ENCODE results near the gene RPL27A. TPM values are rescaled to one million over a fixed set of nuclear protein-coding genes. Genes with fewer than 3 reads are reported as not detected.

RPL27A gene
- total RNA-seq, 4 donors from 2014 or later = 921 to 1,566 (median 1,106) TPM

DNA sequence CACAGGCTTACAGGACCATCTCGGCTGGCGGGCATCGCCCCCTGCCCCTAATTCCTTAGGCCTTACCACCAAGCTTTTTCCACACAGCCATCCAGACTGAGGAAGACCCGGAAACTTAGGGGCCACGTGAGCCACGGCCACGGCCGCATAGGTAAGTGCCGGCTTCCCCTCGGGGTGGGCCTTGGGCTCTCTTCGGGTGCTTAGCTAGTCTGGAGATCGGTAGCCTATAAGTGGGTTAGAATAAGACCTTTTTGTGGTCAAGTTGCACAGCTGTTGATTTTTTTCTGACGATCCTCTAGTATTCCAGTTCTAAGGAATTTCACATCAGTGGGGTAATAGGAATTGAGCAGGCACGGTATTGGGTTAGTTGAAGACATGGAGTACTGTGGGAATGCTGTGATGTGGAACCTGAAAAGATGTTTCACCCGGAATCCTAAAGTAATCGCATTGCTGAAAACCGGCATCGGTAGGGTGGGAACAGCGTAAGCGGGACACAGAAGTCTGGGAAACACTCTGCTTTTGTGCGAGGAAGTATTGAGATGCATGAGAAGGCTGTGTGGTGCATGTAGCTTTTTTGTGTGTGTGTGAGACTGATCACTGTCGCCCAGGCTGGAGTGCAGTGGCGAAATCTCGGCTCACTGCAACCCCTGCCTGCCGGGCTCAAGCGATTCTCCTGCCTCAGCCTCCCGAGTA lies 669 bp downstream of the RPL27A start:
- peaks cover 17 to 52% (median 24%) of the 10 kb centered on the region in 3 donors for H3K36me3 ChIP-seq
- peaks cover 11 to 58% (median 27%) of the 10 kb centered on the region in 3 donors for H3K4me1 ChIP-seq
- 1 to 4% methylated on average over 8 to 19 of the region's 27 CpGs for WGBS, 2 donors
- H3K9me3 ChIP-seq = no peaks in the 10 kb centered on the region
- no peak for DNase-seq
- peak overlapping the region; percentile 61 to 97 (median 79) for H3K4me3 ChIP-seq
- intact Hi-C loops (cut with DNase I) = no loop called here
- no peak for TF ChIP-seq POLR2A (IDR thresholded peaks at IDR 0.05)
- TF ChIP-seq, protein P1, sequence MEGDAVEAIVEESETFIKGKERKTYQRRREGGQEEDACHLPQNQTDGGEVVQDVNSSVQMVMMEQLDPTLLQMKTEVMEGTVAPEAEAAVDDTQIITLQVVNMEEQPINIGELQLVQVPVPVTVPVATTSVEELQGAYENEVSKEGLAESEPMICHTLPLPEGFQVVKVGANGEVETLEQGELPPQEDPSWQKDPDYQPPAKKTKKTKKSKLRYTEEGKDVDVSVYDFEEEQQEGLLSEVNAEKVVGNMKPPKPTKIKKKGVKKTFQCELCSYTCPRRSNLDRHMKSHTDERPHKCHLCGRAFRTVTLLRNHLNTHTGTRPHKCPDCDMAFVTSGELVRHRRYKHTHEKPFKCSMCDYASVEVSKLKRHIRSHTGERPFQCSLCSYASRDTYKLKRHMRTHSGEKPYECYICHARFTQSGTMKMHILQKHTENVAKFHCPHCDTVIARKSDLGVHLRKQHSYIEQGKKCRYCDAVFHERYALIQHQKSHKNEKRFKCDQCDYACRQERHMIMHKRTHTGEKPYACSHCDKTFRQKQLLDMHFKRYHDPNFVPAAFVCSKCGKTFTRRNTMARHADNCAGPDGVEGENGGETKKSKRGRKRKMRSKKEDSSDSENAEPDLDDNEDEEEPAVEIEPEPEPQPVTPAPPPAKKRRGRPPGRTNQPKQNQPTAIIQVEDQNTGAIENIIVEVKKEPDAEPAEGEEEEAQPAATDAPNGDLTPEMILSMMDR (IDR thresholded peaks at IDR 0.05) = no peak
- no peaks in the 10 kb centered on the region for H3K27me3 ChIP-seq
- peak overlapping the region; percentile 96 to 99 (median 98) for H3K27ac ChIP-seq

DNA sequence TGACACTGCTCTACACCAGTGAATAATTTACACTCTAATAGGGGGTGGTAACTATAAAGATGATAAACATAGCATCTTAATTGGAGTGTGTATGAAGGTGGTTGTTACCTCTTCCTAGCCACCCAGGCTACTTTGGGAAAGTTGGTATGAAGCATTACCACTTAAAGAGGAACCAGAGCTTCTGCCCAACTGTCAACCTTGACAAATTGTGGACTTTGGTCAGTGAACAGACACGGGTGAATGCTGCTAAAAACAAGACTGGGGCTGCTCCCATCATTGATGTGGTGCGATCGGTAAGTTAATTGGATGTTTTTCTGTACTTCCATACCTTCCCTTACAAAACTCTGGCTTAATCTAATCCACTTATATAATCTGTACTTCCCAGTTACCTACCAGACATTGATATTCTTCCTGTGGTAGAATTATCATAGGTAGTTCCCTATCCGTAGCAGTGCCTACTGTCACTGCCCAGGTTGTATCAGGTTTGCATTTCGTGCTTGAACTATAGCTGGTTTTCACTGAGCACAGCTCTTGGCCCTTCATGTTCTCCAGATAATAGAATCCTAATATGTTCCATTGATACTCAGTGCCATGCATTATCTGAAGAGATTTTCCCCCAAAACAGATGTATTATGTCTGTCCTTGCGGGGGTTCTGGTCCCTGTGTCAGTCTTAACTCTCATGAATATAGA lies 2.2 kb downstream of the RPL27A start:
- DNase-seq = no peak
- H3K4me3 ChIP-seq = peak overlapping the region in 3 of 4 donors; percentile 61 to 97 (median 74)
- H3K4me1 ChIP-seq = peaks cover 14 to 69% (median 33%) of the 10 kb centered on the region in 3 donors
- intact Hi-C loops (cut with DNase I) = no loop called here
- no peaks in the 10 kb centered on the region for H3K9me3 ChIP-seq
- WGBS, 2 donors = 57 to 70% methylated on average over 6 of the region's 6 CpGs
- peak overlapping the region; percentile 96 to 99 (median 98) for H3K27ac ChIP-seq
- H3K36me3 ChIP-seq = peaks cover 17 to 39% (median 24%) of the 10 kb centered on the region in 3 donors
- TF ChIP-seq, protein P1 (IDR thresholded peaks at IDR 0.05) = no peak
- no peak for TF ChIP-seq POLR2A (IDR thresholded peaks at IDR 0.05)
- no peaks in the 10 kb centered on the region for H3K27me3 ChIP-seq

- peaks cover 17 to 42% (median 24%) of the 10 kb centered on the region in 3 donors for H3K36me3 ChIP-seq
- TF ChIP-seq, protein P1 (IDR thresholded peaks at IDR 0.05) = no peak
- TF ChIP-seq POLR2A (IDR thresholded peaks at IDR 0.05) = no peak
- WGBS, 2 donors = 72 to 80% methylated on average over 6 to 7 of the region's 7 CpGs
- peak overlapping the region in 1 of 4 donors; percentile 97 for H3K27ac ChIP-seq
- no peak for DNase-seq
- no peaks in the 10 kb centered on the region for H3K27me3 ChIP-seq
- H3K4me3 ChIP-seq = no peak overlapping the region
- intact Hi-C loops (cut with DNase I) = no loop called here
- H3K4me1 ChIP-seq = peaks cover 14 to 72% (median 33%) of the 10 kb centered on the region in 3 donors
- no peaks in the 10 kb centered on the region for H3K9me3 ChIP-seq
Observed at GRCh38 chr11:8685306-8685705, 2.7 kb downstream of the RPL27A start.

- no peak overlapping the region for H3K27ac ChIP-seq
- H3K9me3 ChIP-seq = no peaks in the 10 kb centered on the region
- DNase-seq = no peak
- H3K27me3 ChIP-seq = no peaks in the 10 kb centered on the region
- TF ChIP-seq POLR2A (IDR thresholded peaks at IDR 0.05) = no peak
- TF ChIP-seq, protein P1 (IDR thresholded peaks at IDR 0.05) = no peak
- peaks cover 17 to 46% (median 24%) of the 10 kb centered on the region in 3 donors for H3K36me3 ChIP-seq
- WGBS, 2 donors = 52 to 56% methylated on average over 2 of the region's 2 CpGs
- H3K4me3 ChIP-seq = no peak overlapping the region
- intact Hi-C loops (cut with DNase I) = no loop called here
- peaks cover 14 to 72% (median 33%) of the 10 kb centered on the region in 3 donors for H3K4me1 ChIP-seq
Observed at GRCh38 chr11:8685820-8686219, 3.2 kb downstream of the RPL27A start.

GRCh38 chr11:8686325-8686724 lies 3.7 kb downstream of the RPL27A start:
- H3K9me3 ChIP-seq = no peaks in the 10 kb centered on the region
- peak overlapping the region in 1 of 4 donors; percentile 37 for H3K27ac ChIP-seq
- no peaks in the 10 kb centered on the region for H3K27me3 ChIP-seq
- intact Hi-C loops (cut with DNase I) = no loop called here
- H3K36me3 ChIP-seq = peaks cover 17 to 51% (median 27%) of the 10 kb centered on the region in 3 donors
- peaks cover 14 to 71% (median 33%) of the 10 kb centered on the region in 3 donors for H3K4me1 ChIP-seq
- DNase-seq = no peak
- TF ChIP-seq POLR2A (IDR thresholded peaks at IDR 0.05) = no peak
- TF ChIP-seq, protein P1 (IDR thresholded peaks at IDR 0.05) = no peak
- no peak overlapping the region for H3K4me3 ChIP-seq
- WGBS, 2 donors = 79 to 85% methylated on average over 7 of the region's 7 CpGs
